K562 (cell line): ENCODE results near the gene SRP54. TPM values are rescaled to one million over a fixed set of nuclear protein-coding genes. Genes with fewer than 3 reads are reported as not detected.

Experiments
- ATAC-seq: fragments of 200-7000 bp; cut with Tn5 transposase; 3 replicates; pipeline ENCODE4 v1.9.1; 2020; ENCODE audit warnings: moderate library complexity
- BruUV-seq: library from RNA; stranded (reverse); fragments of 400-500 nt; replicated peaks from 2 replicates; lab custom pipeline; 2021; lab: Mats Ljungman, UMichigan
- CTCF ChIA-PET: fragments of 300-600 bp; formaldehyde crosslinking; extraction: SDS; loops from one replicate; lab custom pipeline; 2021; ENCODE audit warnings: low intra/inter-chr PET ratio; lab: Yijun Ruan, JAX
- POLR2A ChIA-PET: fragments of 300-600, 350-650 bp; sonication (Branson Sonifier 250); formaldehyde crosslinking; extraction: SDS; loops from one replicate; lab custom pipeline; 2021; ENCODE audit warnings: antibody characterized with exemption, inconsistent platforms; lab: Yijun Ruan, JAX
- DNase-seq, 4 experiments: peaks; one replicate each; pipeline versions ENCODE4 v3.0.0 to v3.0.0-alpha.2; 2011 to 2018; ENCODE audit warnings: low spot score in 3 of 4, mixed read lengths in 3 of 4; ENCODE audit errors: extremely low read depth in 1 of 4
- FAIRE-seq: peaks from 2 replicates; lab custom pipeline; 2011; peaks lifted over from hg19 to GRCh38; lab: Jason Lieb, UNC
- H2AFZ ChIP-seq: 2 replicates; pipeline ENCODE4 v1.6.0; 2011; ENCODE audit warnings: low read depth, low read length, control low read depth, inconsistent platforms
- H3K27ac ChIP-seq: fragments of 200-600 bp; 3 replicates; pipeline ENCODE4 v1.8.0; 2011; ENCODE audit warnings: low read depth, mild to moderate bottlenecking, control low read depth, inconsistent platforms, low read length, moderate library complexity, mixed read lengths; ENCODE audit errors: extremely low read depth
- H3K27me3 ChIP-seq, 2 experiments: fragments of 300-600 bp in 1 of 2; 2 replicates in 1 of 2; 3 replicates in 1 of 2; pipeline versions ENCODE4 v1.6.0 to v1.8.0; 2011; ENCODE audit warnings: inconsistent platforms in 2 of 2, low read length in 2 of 2, mild to moderate bottlenecking in 1 of 2, mixed read lengths in 1 of 2, moderate library complexity in 1 of 2; ENCODE audit not compliant: control insufficient read depth in 2 of 2, insufficient read depth in 2 of 2
- H3K36me3 ChIP-seq: fragments of 300-600 bp; 3 replicates; pipeline ENCODE4 v1.8.0; 2011; ENCODE audit warnings: mild to moderate bottlenecking, low read length, inconsistent platforms; ENCODE audit not compliant: control insufficient read depth, insufficient read depth
- H3K4me1 ChIP-seq, 2 experiments: fragments of 200-600 bp in 1 of 2; replicated peaks in 1 of 2; 2 replicates in 1 of 2; 3 replicates in 1 of 2; pipeline versions ENCODE4 v1.5.1 to v1.8.0; 2011; ENCODE audit warnings: inconsistent platforms in 2 of 2, low read length in 2 of 2, mild to moderate bottlenecking in 1 of 2, mixed read lengths in 1 of 2, moderate library complexity in 1 of 2; ENCODE audit not compliant: control insufficient read depth in 2 of 2, insufficient read depth in 2 of 2
- H3K4me2 ChIP-seq: 2 replicates; pipeline ENCODE4 v1.6.1; 2011; ENCODE audit warnings: low read length, control low read depth, inconsistent platforms, mixed read lengths; ENCODE audit not compliant: insufficient read depth
- H3K4me3 ChIP-seq: fragments of 200-600 bp; sonication (generic), shearing (Covaris generic); 2 replicates; pipeline ENCODE4 v1.5.1; 2016; ENCODE audit warnings: control low read depth, inconsistent platforms
- H3K79me2 ChIP-seq: fragments of 200-600 bp; 3 replicates; pipeline ENCODE4 v1.8.0; 2011; ENCODE audit warnings: low read length, inconsistent platforms; ENCODE audit not compliant: control insufficient read depth, insufficient read depth
- H3K9ac ChIP-seq, 2 experiments: 2 replicates each; pipeline versions ENCODE4 v1.6.0 to v1.6.1; 2011; ENCODE audit warnings: low read depth in 2 of 2, low read length in 2 of 2, control low read depth in 1 of 2, inconsistent platforms in 1 of 2, mild to moderate bottlenecking in 1 of 2, mixed read lengths in 1 of 2; ENCODE audit not compliant: insufficient read depth in 1 of 2
- H3K9me1 ChIP-seq: one replicate; pipeline ENCODE4 v1.6.0; 2011; ENCODE audit warnings: inconsistent platforms, mild to moderate bottlenecking, low read length, moderate library complexity; ENCODE audit not compliant: control insufficient read depth, insufficient read depth
- H3K9me3 ChIP-seq: replicated peaks from 2 replicates; pipeline ENCODE4 v1.5.1; 2011; ENCODE audit warnings: low read depth, low read length, inconsistent platforms; ENCODE audit not compliant: control insufficient read depth, insufficient read depth
- H4K20me1 ChIP-seq: replicated peaks from 2 replicates; pipeline ENCODE4 v1.6.1; 2011; ENCODE audit warnings: low read length, inconsistent platforms, mixed read lengths; ENCODE audit not compliant: control insufficient read depth, insufficient read depth
- ATF7 ChIP-seq: fragments of 450-650 bp; IDR thresholded peaks from 2 replicates; pipeline ENCODE4 v1.7.1; 2014; ENCODE audit warnings: mild to moderate bottlenecking, moderate library complexity
- CCAR2 ChIP-seq: fragments of 200-400 bp; formaldehyde crosslinking; IDR thresholded peaks from 2 replicates; pipeline ENCODE4 v1.6.1; 2017; ENCODE audit warnings: mild to moderate bottlenecking, low read depth, low read length
- CHAMP1 ChIP-seq: fragments of 450-650 bp; IDR thresholded peaks from 2 replicates; pipeline ENCODE4 v1.6.1; 2016; ENCODE audit warnings: mild to moderate bottlenecking
- E2F1 ChIP-seq: sonication (generic); formaldehyde crosslinking; IDR thresholded peaks from 2 replicates; pipeline ENCODE4 v1.8.1; 2023; ENCODE audit warnings: mild to moderate bottlenecking, missing genetic modification reagents, moderate library complexity
- LEF1 ChIP-seq: fragments of 450-650 bp; IDR thresholded peaks from 2 replicates; pipeline ENCODE4 v1.6.1; 2016; ENCODE audit warnings: mild to moderate bottlenecking
- MED1 ChIP-seq: sonication (generic); formaldehyde crosslinking; IDR thresholded peaks from 2 replicates; pipeline ENCODE4 v1.8.1; 2023; ENCODE audit warnings: missing genetic modification reagents, borderline replicate concordance
- NR1H2 ChIP-seq: sonication (generic); formaldehyde crosslinking; IDR thresholded peaks from 2 replicates; pipeline ENCODE4 v1.4.0; 2020; ENCODE audit warnings: mild to moderate bottlenecking, missing genetic modification reagents
- RBM25 ChIP-seq: fragments of 200-400 bp; formaldehyde crosslinking; IDR thresholded peaks from 2 replicates; pipeline ENCODE4 v1.6.1; 2018; ENCODE audit warnings: low read length, low read depth, moderate library complexity; ENCODE audit not compliant: severe bottlenecking
- SP2 ChIP-seq: IDR thresholded peaks from 2 replicates; pipeline ENCODE4 v1.6.1; 2011; ENCODE audit warnings: mild to moderate bottlenecking, low read depth, low read length, moderate library complexity; ENCODE audit not compliant: poor library complexity, severe bottlenecking; ENCODE audit errors: extremely low read depth
- TBP ChIP-seq: optimal IDR thresholded peaks from 2 replicates; pipeline ENCODE3; 2011; ENCODE audit warnings: low read depth, low read length, improper control_type of control experiment
- ZKSCAN3 ChIP-seq: fragments of 250-450 bp; sonication (Bioruptor Pico); IDR thresholded peaks from 2 replicates; pipeline ENCODE4 v1.4.0; 2020
- ZNF121 ChIP-seq: sonication (generic); formaldehyde crosslinking; conservative IDR thresholded peaks from 2 replicates; pipeline ENCODE4 v1.8.0; 2022; ENCODE audit warnings: missing genetic modification reagents
- ZNF282 ChIP-seq: sonication (generic); formaldehyde crosslinking; IDR thresholded peaks from 2 replicates; pipeline ENCODE4 v1.8.1; 2023; ENCODE audit warnings: missing genetic modification reagents
- ZNF668 ChIP-seq: fragments of 250-450 bp; sonication (Bioruptor Pico); IDR thresholded peaks from 2 replicates; pipeline ENCODE4 v1.8.0; 2022; ENCODE audit warnings: mild to moderate bottlenecking, inconsistent platforms
- WGBS: fragments of 100-300 bp; shearing (Covaris generic); methylation state at CpG from one replicate; pipeline ENCODE4 v1.1.6; 2016; ENCODE audit warnings: low coverage, mixed read lengths; ENCODE audit not compliant: insufficient coverage; ENCODE audit errors: missing lambda C conversion rate; 5-methylcytosine and 5-hydroxymethylcytosine counted together
- in situ Hi-C: fragments of 300-500 bp; cut with MboI; formaldehyde crosslinking; loops from 4 replicates; pipeline ENCODE4 v1.15.0; 2018; ENCODE audit warnings: inconsistent platforms, mixed read lengths
- intact Hi-C: fragments of 100-400 bp; cut with micrococcal nuclease; formaldehyde crosslinking; loops from 2 replicates; pipeline ENCODE4 v1.14.2; 2022
- polyA plus RNA-seq, 8 experiments: library from polyadenylated mRNA; depleted of rRNA in 4 of 8; stranded (reverse) in 5 of 8; unstranded in 3 of 8; fragments of >200 nt; fragmentation: Nextera tagmentation in 2 of 8; fragmentation: Illumina TruSeq in 1 of 8; extraction: Ambion mirVana in 2 of 8; extraction: Trizol in 1 of 8; gene quantifications; 2 replicates each; pipeline versions ENCODE4 v1.2.1 to v1.2.3, GENCODE V29; 2011 to 2014; ENCODE audit warnings: inconsistent platforms in 1 of 8, missing spikeins in 1 of 8
- total RNA-seq, 7 experiments: library from RNA; depleted of rRNA in 6 of 7; stranded (reverse); fragments of >200 nt in 6 of 7; fragmentation: Illumina TruSeq in 2 of 7; extraction: Trizol in 2 of 7; gene quantifications; 2 replicates each; pipeline versions ENCODE4 v1.2.1 to v1.2.3, GENCODE V29; 2011 to 2021; ENCODE audit warnings: low replicate concordance in 1 of 7

The SRP54 gene
- total and polyA plus RNA-seq, 9 of the 15 experiments (the other 6 are each of a cell fraction or from before 2014, with no cell fraction given): 28.6 to 69.8 (median 51.7) TPM

- TF ChIP-seq E2F1 (CRISPR knock-in tag) (no peak), ZNF121 (peak; percentile 51), RBM25 (peak; percentile 46)
- intact Hi-C loops (no loop called here), in situ Hi-C loops (no loop called here)
- ChIA-PET POLR2A (interaction anchor here (1.4 kb wide), 1 partner anchor 10 kb away, joined by 4 read pairs; no protein-coding TSS in a partner anchor), CTCF (no interaction called here)
- ATAC-seq (no peak), DNase-seq (no peak), FAIRE-seq (no peak)
- no peak overlapping the region for H3K9ac ChIP-seq
- H3K9me1 ChIP-seq: no peaks in the 10 kb centered on the region
- no peaks in the 10 kb centered on the region for H3K27me3 ChIP-seq
- H2AFZ ChIP-seq: no peak overlapping the region
- no peaks in the 10 kb centered on the region for H3K9me3 ChIP-seq
- peaks cover 13% of the 10 kb centered on the region; the same call in 2 of the 3 replicates for H3K36me3 ChIP-seq
- no peaks in the 10 kb centered on the region; the same call in 1 of the 2 replicates for H4K20me1 ChIP-seq
- H3K4me1 ChIP-seq: peaks cover 0 to 6% of the 10 kb centered on the region in 2 experiments; a peak in 2 of 5 replicates
- H3K27ac ChIP-seq: no peak overlapping the region
- 100% methylated on average over 1 of the region's 1 CpG for WGBS
- no peak overlapping the region for H3K4me2 ChIP-seq
- no peaks in the 10 kb centered on the region; the same call in 2 of the 3 replicates for H3K79me2 ChIP-seq
- BruUV-seq: no TSS peak
- H3K4me3 ChIP-seq: no peak overlapping the region
These were observed 12.1 kb upstream of the SRP54 start for GRCh38 chr14:34970665-34971064.

- no peaks in the 10 kb centered on the region for H3K9me1 ChIP-seq
- no peak overlapping the region for H3K9ac ChIP-seq
- FAIRE-seq (no peak), DNase-seq (no peak), ATAC-seq (no peak)
- no TSS peak for BruUV-seq
- intact Hi-C loops (no loop called here), in situ Hi-C loops (no loop called here)
- H2AFZ ChIP-seq: no peak overlapping the region
- no peaks in the 10 kb centered on the region for H3K9me3 ChIP-seq
- CTCF ChIA-PET: no interaction called here
- POLR2A ChIA-PET: interaction anchor here (1.4 kb wide), 1 partner anchor 10 kb away, joined by 4 read pairs; no protein-coding TSS in a partner anchor
- no peak overlapping the region for H3K27ac ChIP-seq
- no peak overlapping the region for H3K4me3 ChIP-seq
- H3K27me3 ChIP-seq: no peaks in the 10 kb centered on the region
- H3K4me2 ChIP-seq: no peak overlapping the region
- H3K36me3 ChIP-seq: peaks cover 13% of the 10 kb centered on the region; the same call in 2 of the 3 replicates
- H4K20me1 ChIP-seq: no peaks in the 10 kb centered on the region; the same call in 1 of the 2 replicates
- H3K79me2 ChIP-seq: no peaks in the 10 kb centered on the region; the same call in 2 of the 3 replicates
- peaks cover 0 to under 1% of the 10 kb centered on the region in 2 experiments; a peak in 2 of 5 replicates for H3K4me1 ChIP-seq
- no peak for TF ChIP-seq ATF7
- TF ChIP-seq CHAMP1: no peak
- no peak for TF ChIP-seq SP2
- TF ChIP-seq CCAR2: no peak
- no peak for TF ChIP-seq ZKSCAN3 (CRISPR knock-in tag)
- TF ChIP-seq TBP: no peak
- TF ChIP-seq LEF1: no peak
- no peak for TF ChIP-seq ZNF668
- no peak for TF ChIP-seq NR1H2 (CRISPR knock-in tag)
- no peak for TF ChIP-seq MED1
- TF ChIP-seq ZNF282 (CRISPR knock-in tag): no peak
These were observed 11.4 kb upstream of the SRP54 start for GRCh38 chr14:34971381-34971780.
